ENCODE data around the gene TRPM3. TPM values are rescaled to one million over a fixed set of nuclear protein-coding genes. Genes with fewer than 3 reads are reported as not detected.

The TRPM3 gene
- total RNA-seq, 1 experiment from 2014 or later, result 5.4 TPM

- no peaks in the 10 kb centered on the region for H3K27me3 Mint-ChIP-seq (ENCODE audit: low read depth)
- ChIA-PET CTCF (no interaction called here), POLR2A (no interaction called here)
- H3K4me3 Mint-ChIP-seq, result no peak overlapping the region
- no peak for DNase-seq (ENCODE audit: low spot score)
- H3K27ac Mint-ChIP-seq, result no peak overlapping the region
- ATAC-seq, result no peak
- peaks cover 17% of the 10 kb centered on the region for H3K4me1 Mint-ChIP-seq
- peaks cover 9% of the 10 kb centered on the region for H3K9me3 Mint-ChIP-seq
- TF ChIP-seq FOXK1 (CRISPR knock-in tag; IDR thresholded peaks at IDR 0.05), result no peak
- TF ChIP-seq CDX4 (CRISPR knock-in tag; IDR thresholded peaks at IDR 0.05; ENCODE audit: borderline replicate concordance), result no peak
- no peak for TF ChIP-seq ZNF281 (CRISPR knock-in tag; IDR thresholded peaks at IDR 0.05)
- no peaks in the 10 kb centered on the region for H3K36me3 Mint-ChIP-seq
These were observed 304.5 kb downstream of the TRPM3 start for GRCh38 chr9:70816891-70817290.

- ChIA-PET POLR2A (no interaction called here), CTCF (interaction anchor here (1.3 kb wide), 1 partner anchor 188 kb away, joined by 4 read pairs; no protein-coding TSS in a partner anchor)
- Mint-ChIP-seq H3K27me3 (ENCODE audit: low read depth) (no peaks in the 10 kb centered on the region), H3K4me3 (no peak overlapping the region), H3K9me3 (peaks cover 9% of the 10 kb centered on the region), H3K36me3 (no peaks in the 10 kb centered on the region), H3K27ac (no peak overlapping the region), H3K4me1 (peaks cover 17% of the 10 kb centered on the region)
- no peak for TF ChIP-seq GTF2I (CRISPR knock-in tag; conservative IDR thresholded peaks at IDR 0.05)
- no peak for TF ChIP-seq ZNF416 (CRISPR knock-in tag; IDR thresholded peaks at IDR 0.05)
- no peak for TF ChIP-seq USF1 (CRISPR knock-in tag; IDR thresholded peaks at IDR 0.05)
- TF ChIP-seq NR3C1 (CRISPR knock-in tag; conservative IDR thresholded peaks at IDR 0.05; ENCODE audit: low read depth), result no peak
- no peak for TF ChIP-seq E2F5 (CRISPR knock-in tag; IDR thresholded peaks at IDR 0.05)
- TF ChIP-seq HMGXB4 (CRISPR knock-in tag; IDR thresholded peaks at IDR 0.05), result no peak
- no peak for TF ChIP-seq FOXP1 (CRISPR knock-in tag; IDR thresholded peaks at IDR 0.05; ENCODE audit: borderline replicate concordance)
- TF ChIP-seq RORB (CRISPR knock-in tag; IDR thresholded peaks at IDR 0.05), result no peak
- TF ChIP-seq JUN (CRISPR knock-in tag; IDR thresholded peaks at IDR 0.05), result no peak
- TF ChIP-seq PRDM15 (CRISPR knock-in tag; IDR thresholded peaks at IDR 0.05), result no peak
- no peak for TF ChIP-seq GABPB1 (CRISPR knock-in tag; IDR thresholded peaks at IDR 0.05)
- no peak for TF ChIP-seq ZNF138 (CRISPR knock-in tag; conservative IDR thresholded peaks at IDR 0.05)
- TF ChIP-seq MXD4 (CRISPR knock-in tag; IDR thresholded peaks at IDR 0.05; ENCODE audit: borderline replicate concordance), result no peak
- no peak for TF ChIP-seq OVOL2 (CRISPR knock-in tag; IDR thresholded peaks at IDR 0.05; ENCODE audit: borderline replicate concordance)
- no peak for ATAC-seq
- DNase-seq (ENCODE audit: low spot score), result no peak
These were observed 305.1 kb downstream of the TRPM3 start for GRCh38 chr9:70816316-70816715.

Measured in WTC11 (cell line).